NCI-H524 treated with DMSO at 0.1 percent for 48 hours (cell line): ENCODE data around the gene FNDC3B.

Experiments used
- DNase-seq: peaks from one replicate; lab custom pipeline; 2025; lab: John Stamatoyannopoulos, UW

Gene FNDC3B

GRCh38 chr3:172313671-172314070 lies 274.3 kb downstream of the FNDC3B start:
- DNase-seq, result peak; percentile 75

- DNase-seq, result no peak
Measured at GRCh38 chr3:172314591-172315160, 275.3 kb downstream of the FNDC3B start.

- DNase-seq, result no peak
Measured at GRCh38 chr3:172315401-172316091, 276.2 kb downstream of the FNDC3B start.

GRCh38 chr3:172316758-172317157 lies 277.4 kb downstream of the FNDC3B start:
- no peak for DNase-seq

- no peak for DNase-seq
Measured at GRCh38 chr3:172317481-172317880, 278.1 kb downstream of the FNDC3B start.

- DNase-seq, result peak; percentile 98
Measured at GRCh38 chr3:172317984-172318383, 278.6 kb downstream of the FNDC3B start.

GRCh38 chr3:172319595-172319994 lies 280.2 kb downstream of the FNDC3B start:
- DNase-seq, result no peak

- DNase-seq, result no peak
Measured at GRCh38 chr3:172320468-172320867, 281.1 kb downstream of the FNDC3B start.

GRCh38 chr3:172321035-172321434 lies 281.7 kb downstream of the FNDC3B start:
- no peak for DNase-seq

GRCh38 chr3:172323894-172324610 lies 284.7 kb downstream of the FNDC3B start:
- DNase-seq, result no peak

GRCh38 chr3:172324611-172325203 lies 285.3 kb downstream of the FNDC3B start:
- no peak for DNase-seq

GRCh38 chr3:172325461-172325860 lies 286.1 kb downstream of the FNDC3B start:
- no peak for DNase-seq

- DNase-seq, result no peak
Measured at GRCh38 chr3:172326993-172327392, 287.6 kb downstream of the FNDC3B start.

- DNase-seq, result no peak
Measured at GRCh38 chr3:172328282-172328681, 288.9 kb downstream of the FNDC3B start.

GRCh38 chr3:172329070-172329469 lies 289.7 kb downstream of the FNDC3B start:
- no peak for DNase-seq

- DNase-seq, result no peak
Measured at GRCh38 chr3:172330413-172330812, 291.0 kb downstream of the FNDC3B start.

- no peak for DNase-seq
Measured at GRCh38 chr3:172332256-172333041, 293.1 kb downstream of the FNDC3B start.

- DNase-seq, result no peak
Measured at GRCh38 chr3:172333042-172333377, 293.6 kb downstream of the FNDC3B start.

- DNase-seq, result no peak
Measured at GRCh38 chr3:172333692-172334457, 294.5 kb downstream of the FNDC3B start.

- DNase-seq, result no peak
Measured at GRCh38 chr3:172334671-172335207, 295.4 kb downstream of the FNDC3B start.

- no peak for DNase-seq
Measured at GRCh38 chr3:172339892-172340291, 300.5 kb downstream of the FNDC3B start.
